Activated CD8-positive, alpha-beta memory T cell treated with anti-CD3 and anti-CD28 coated beads, Interleukin-2, amount 50 U/mL, for 1 hour (primary cell): ENCODE results near the gene KRTAP5-11.
"Not testable (repeated sequence)": the region's sequence is repeated elsewhere in the genome, so short reads cannot be mapped to it uniquely, and the experiment has no call there.

ENCODE experiments used
- DNase-seq: peaks from one replicate; pipeline ENCODE4 v3.0.0-alpha.2; 2020; ENCODE audit errors: extremely low read depth

KRTAP5-11 gene

GRCh38 chr11:71581826-71582225, 849 bp downstream of the KRTAP5-11 start:
- DNase-seq: no peak

GRCh38 chr11:71580057-71581003, 2.3 kb downstream of the KRTAP5-11 start:
- DNase-seq: no peak

GRCh38 chr11:71579513-71579912, 3.2 kb downstream of the KRTAP5-11 start:
- not testable (repeated sequence) for DNase-seq

DNA sequence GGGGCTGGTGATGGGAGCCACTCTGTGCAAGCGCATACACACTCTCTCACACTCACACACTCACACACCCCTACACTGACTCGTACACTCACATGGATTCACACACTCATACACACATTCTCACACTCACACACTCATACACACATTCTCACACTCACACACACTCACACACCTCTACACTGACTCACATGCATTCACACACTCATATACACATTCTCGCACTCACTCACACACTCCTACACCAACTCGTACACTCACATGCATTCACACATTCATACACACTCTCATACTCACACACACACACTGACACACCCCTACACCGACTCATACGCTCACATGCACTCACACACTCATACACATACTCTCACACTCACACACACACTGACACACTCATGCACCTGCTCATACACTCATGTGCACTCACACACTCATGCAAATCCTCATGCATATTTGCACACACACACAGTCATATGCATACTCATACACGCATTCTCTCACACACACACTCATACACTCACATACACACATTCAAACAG, 5.1 kb downstream of the KRTAP5-11 start:
- no peak for DNase-seq

DNA sequence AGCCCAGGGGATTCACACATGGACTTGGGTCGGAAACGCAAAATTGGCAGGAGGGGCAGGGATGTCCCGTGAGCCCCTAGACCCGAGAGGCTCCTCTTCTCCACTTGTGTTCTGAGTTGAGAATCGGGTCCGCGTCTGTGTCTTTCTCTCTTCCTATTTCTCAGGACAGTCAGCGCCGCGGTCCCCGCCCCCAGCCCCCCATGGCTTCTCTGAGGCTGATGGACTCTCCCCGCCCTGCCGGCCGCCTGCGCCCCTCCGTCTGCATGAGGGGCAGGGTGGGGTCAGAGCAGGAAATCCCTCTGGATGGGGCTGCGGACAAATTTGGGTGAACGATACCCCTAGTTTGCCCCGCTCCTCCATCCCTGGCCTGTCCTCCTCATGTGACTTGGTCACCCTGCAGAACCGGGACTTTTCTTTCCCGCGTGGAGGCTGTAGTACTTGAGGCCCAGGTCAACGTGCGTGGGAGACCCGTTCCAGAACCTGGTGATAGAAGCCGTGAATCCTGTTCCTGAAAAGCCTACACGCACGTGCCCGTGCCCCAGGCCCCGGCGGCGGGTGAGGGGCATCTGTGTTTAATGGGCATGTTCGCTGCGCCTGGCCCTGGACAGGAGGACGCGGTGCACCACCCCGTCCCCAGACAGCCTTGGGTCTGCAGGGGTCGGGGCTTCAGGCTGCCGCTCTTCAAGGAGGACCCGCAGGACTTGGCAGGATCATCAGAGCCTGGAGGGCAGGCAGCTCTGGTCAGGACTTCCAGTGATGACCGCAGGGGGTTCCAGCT, 5.8 kb downstream of the KRTAP5-11 start:
- DNase-seq: not testable (repeated sequence)

DNA sequence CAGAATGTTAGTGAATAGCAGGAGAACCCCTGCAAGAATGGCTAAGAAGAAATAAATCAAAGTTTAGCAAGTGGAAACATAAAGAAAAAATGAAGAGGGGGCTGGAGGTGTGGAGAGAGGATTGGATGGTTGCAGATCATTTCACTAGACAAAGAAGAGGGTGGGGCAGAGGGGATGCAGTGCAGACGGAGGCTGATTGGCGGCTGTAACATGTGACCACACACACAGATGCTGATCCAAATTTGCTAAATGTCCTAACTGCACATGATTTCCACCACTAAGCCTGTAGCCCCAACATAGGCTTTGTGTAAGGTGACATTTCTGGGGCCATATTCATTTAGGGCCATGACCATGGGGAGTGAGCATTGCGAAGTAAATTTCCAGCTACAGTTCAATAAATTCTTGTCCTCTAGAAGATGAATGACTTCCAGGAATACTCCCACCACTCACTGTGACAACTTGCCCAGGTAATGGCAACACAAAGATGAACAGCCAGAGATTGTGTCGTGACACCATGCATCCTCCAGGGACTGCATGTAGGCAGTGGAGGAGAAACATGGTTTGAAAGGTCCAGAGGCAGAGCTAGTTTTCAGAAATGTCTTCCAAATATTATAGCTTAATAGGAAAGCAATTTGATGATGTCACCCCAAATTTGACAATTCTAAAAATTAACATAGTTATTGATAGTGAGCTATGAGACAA, 6.8 kb downstream of the KRTAP5-11 start:
- no peak for DNase-seq

DNA sequence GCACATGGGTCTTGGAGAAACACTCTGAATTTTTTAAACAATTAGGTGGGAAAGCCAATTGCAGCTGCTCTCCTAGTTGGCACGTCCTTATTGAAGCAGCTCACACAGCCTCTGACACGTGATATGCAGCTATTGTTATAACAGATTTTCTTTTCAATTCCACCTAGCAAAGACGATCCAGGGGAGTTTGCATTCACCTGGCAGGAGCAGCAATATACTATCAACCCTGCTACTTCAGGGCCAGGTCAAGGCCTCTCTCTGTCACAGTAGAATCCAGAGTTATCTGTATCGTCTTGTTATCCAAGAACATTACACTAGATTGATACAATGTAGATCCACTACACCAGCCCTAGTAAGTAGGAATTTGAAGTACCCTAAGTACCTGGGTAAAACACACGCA, 8.3 kb downstream of the KRTAP5-11 start:
- no peak for DNase-seq

- DNase-seq: no peak
Observed at GRCh38 chr11:71572811-71573210, 9.9 kb downstream of the KRTAP5-11 start.

DNA sequence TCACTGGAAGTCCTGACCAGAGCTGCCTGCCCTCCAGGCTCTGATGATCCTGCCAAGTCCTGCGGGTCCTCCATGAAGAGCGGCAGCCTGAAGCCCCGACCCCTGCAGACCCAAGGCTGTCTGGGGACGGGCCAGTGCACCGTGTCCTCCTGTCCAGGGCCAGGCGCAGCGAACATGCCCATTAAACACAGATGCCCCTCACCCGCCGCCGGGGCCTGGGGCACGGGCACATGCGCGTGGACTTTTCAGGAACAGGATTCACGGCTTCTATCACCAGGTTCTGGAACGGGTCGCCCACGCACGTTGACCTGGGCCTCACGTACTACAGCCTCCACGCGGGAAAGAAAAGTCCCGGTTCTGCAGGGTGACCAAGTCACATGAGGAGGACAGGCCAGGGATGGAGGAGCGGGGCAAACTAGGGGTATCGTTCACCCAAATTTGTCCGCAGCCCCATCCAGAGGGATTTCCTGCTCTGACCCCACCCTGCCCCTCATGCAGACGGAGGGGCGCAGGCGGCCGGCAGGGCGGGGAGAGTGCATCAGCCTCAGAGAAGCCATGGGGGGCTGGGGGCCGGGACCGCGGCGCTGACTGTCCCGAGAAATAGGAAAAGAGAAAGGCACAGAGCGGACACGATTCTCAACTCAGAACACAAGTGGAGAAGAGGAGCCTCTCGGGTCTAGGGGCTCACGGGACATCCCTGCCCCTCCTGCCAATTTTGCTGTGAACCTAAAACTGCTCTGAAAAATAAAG, 11.4 kb downstream of the KRTAP5-11 start:
- not testable (repeated sequence) for DNase-seq

- no peak for DNase-seq
Observed at GRCh38 chr11:71568704-71569349, 13.8 kb downstream of the KRTAP5-11 start.

DNA sequence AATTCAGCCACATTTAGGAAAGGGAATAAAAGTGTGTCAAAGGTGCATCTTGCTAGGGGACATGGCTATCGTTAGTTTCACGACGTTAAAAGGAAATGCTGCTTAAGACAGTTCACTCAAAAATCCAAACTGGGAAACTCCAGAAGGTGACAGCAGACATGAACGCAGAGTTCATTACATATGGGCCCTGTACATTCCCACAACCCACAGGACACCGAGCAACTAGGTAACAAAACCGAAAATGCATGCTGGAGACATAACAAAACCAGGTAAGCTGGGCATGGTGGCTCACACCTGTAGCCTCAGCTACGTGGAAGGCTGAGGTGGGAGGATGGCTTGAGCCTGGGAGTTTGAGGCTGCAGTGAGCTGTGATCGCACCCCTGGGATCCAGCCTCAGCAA, 15.0 kb downstream of the KRTAP5-11 start:
- not testable (repeated sequence) for DNase-seq

- DNase-seq: not testable (repeated sequence)
Observed at GRCh38 chr11:71566626-71567599, 15.8 kb downstream of the KRTAP5-11 start.

DNA sequence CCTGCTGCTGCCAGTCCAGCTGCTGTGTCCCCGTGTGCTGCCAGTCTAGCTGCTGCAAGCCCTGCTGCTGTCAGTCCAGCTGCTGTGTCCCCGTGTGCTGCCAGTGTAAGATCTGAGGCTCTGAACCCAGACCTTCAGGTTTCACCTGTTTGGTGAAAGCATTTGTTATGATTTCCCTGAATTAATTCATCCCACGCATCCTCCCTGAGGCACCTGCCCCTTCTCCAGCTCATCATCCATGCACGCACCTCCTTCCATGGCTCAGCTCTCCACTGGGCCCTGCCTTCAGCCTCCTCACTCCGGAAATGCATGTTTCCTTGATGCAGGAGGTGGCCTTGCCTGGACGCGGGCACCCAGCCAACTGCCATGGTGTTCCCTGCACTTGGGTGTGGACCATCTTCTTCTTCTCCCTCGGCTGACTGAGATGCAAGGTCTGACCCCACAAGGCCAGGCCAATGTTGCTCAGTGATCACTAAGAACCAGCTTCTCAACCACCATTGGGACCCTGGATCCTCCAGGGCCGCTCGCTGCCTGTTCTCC, 16.5 kb downstream of the KRTAP5-11 start:
- DNase-seq: no peak

DNA sequence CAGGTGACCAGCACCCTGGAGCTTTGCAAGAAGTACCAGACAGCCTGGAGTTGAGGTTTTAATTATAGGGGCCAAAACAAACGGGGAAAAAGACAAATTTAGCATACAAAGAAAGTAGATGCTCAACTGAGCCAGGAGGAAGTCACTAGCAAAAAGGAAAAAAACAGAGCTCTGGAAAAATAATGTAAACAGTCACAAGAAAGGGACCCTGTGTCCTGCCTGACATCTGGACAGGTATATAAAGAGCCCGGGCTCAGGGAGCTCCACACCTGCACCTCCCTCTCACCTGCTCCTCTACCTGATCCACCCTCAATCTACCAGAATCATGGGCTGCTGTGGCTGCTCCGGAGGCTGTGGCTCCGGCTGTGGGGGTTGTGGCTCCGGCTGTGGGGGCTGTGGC, 17.4 kb downstream of the KRTAP5-11 start, which contains the start of gene KRTAP5-10:
Gene KRTAP5-10, plus strand, starts transcription at position 301 of the 400 bp plus-strand sequence. Its CDS starts 25 bp downstream, at position 326.
- no peak for DNase-seq

GRCh38 chr11:71564430-71564829, 18.2 kb downstream of the KRTAP5-11 start:
- no peak for DNase-seq

- DNase-seq: no peak
Observed at GRCh38 chr11:71563406-71563805, 19.3 kb downstream of the KRTAP5-11 start.

DNA sequence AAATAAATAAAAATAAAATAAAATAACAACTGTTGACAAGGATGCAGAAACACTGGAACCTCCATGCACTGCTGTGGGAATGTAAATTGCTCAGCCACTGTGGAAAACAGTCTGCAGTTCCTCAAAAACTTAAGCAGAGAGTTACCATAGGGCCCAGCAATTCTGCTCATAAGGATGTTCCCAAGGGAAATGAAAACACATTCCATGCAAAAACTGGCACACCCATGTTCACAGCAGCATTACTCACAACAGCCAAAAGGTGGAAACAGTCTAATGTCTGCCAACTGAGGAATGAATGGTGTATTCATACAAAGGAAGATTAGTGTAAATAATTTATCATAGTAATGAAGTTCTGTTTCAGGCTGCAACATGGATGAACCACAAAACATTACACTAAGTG, 20.6 kb downstream of the KRTAP5-11 start:
- DNase-seq: no peak

DNA sequence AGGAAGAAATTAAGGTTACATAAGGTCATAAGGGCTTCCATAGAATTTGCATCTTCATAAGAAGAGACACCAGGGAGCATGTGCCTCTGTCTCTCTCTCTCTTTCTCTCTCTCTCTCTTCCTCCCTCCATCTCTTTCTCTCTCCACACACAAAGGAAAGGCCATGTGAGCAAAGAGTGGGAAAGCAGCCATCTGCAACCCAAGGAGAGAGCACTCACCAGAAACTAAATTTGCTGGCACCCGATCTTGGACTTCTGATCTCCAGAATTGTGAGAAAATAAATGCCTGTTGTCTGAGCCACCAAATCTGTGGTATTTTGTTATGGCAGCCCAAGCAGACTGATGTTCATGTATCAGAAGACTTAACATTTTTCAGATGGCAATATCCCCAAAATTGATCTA, 23.7 kb downstream of the KRTAP5-11 start:
- no peak for DNase-seq

DNA sequence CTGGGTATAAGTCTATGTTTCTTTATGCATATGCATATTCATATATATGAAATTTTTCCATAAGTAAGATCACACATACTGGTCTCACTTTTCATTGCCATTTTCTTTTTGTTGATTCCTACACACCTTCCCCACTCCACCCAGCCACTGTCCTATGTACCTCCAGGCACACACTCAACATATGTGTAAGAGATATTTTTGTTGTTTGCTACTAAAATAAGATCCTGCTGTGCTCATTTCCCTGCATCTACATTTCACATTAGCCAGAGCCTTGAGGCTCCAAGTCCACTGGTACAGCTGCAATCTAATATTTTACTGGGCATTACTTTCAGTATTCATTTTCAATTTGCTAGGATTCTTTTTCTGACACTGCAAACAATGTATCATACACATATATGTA, 25.4 kb downstream of the KRTAP5-11 start:
- DNase-seq: no peak
